C4-2B (cell line): ENCODE data around the gene ITPKB.

ENCODE experiments used
- CTCF ChIP-seq: fragments of 450-650 bp; conservative IDR thresholded peaks from 2 replicates; pipeline ENCODE4 v1.5.1; 2017; ENCODE audit warnings: mild to moderate bottlenecking
- ZFX ChIP-seq: fragments of 450-650 bp; IDR thresholded peaks from 2 replicates; pipeline ENCODE4 v1.6.1; 2017

GRCh38 chr1:226604560-226605317 is 134.3 kb downstream of the ITPKB start:
- no peak for TF ChIP-seq CTCF
- TF ChIP-seq ZFX = no peak
